ENCODE measurements around the gene TNFSF10.

The TNFSF10 gene

DNA sequence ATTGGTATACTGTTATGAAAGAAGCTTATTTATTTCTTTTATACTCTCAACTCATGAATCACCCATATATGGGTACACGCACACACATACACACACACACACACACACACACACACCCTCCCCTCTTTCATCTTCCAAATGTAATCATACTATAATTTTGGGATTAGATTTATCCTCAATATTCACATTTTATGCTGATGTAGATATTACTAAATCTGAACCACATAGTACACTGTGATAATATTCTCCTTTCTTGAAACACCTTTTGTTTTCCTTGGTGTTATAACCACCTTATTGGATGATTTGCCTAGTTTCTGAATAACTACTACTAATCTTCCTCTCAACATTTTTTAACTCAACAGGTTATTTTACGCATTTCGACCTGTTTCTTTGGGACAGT, 66.8 kb downstream of the TNFSF10 start:
- no peaks in the 10 kb centered on the region for H3K79me2 ChIP-seq (ENCODE audit: insufficient read depth, low read length)
- no peak overlapping the region for H3K9ac ChIP-seq (ENCODE audit: low read depth, low read length, poor library complexity, severe bottlenecking)
- no peaks in the 10 kb centered on the region for H3K27me3 ChIP-seq (ENCODE audit: insufficient read depth, low read length, poor library complexity, severe bottlenecking)
- no peaks in the 10 kb centered on the region for H3F3A ChIP-seq (ENCODE audit: low read depth)
- no peaks in the 10 kb centered on the region for H4K20me1 ChIP-seq (ENCODE audit: insufficient read depth, low read length, poor library complexity, severe bottlenecking)
- H3K4me2 ChIP-seq (ENCODE audit: low read depth, low read length, poor library complexity, severe bottlenecking): no peak overlapping the region
- H2AFZ ChIP-seq (ENCODE audit: low read length): no peak overlapping the region
- no peak overlapping the region for H3K4me3 ChIP-seq (ENCODE audit: low read length, poor library complexity, severe bottlenecking)
- no peaks in the 10 kb centered on the region for H3K9me2 ChIP-seq (replicated peaks; ENCODE audit: low read depth, low read length)
- no peaks in the 10 kb centered on the region for H3K9me3 ChIP-seq (ENCODE audit: insufficient read depth, low read depth, low read length)
- no peaks in the 10 kb centered on the region for H3K36me3 ChIP-seq (ENCODE audit: insufficient read depth, low read length)
- TF ChIP-seq, protein P1, sequence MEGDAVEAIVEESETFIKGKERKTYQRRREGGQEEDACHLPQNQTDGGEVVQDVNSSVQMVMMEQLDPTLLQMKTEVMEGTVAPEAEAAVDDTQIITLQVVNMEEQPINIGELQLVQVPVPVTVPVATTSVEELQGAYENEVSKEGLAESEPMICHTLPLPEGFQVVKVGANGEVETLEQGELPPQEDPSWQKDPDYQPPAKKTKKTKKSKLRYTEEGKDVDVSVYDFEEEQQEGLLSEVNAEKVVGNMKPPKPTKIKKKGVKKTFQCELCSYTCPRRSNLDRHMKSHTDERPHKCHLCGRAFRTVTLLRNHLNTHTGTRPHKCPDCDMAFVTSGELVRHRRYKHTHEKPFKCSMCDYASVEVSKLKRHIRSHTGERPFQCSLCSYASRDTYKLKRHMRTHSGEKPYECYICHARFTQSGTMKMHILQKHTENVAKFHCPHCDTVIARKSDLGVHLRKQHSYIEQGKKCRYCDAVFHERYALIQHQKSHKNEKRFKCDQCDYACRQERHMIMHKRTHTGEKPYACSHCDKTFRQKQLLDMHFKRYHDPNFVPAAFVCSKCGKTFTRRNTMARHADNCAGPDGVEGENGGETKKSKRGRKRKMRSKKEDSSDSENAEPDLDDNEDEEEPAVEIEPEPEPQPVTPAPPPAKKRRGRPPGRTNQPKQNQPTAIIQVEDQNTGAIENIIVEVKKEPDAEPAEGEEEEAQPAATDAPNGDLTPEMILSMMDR (conservative IDR thresholded peaks at IDR 0.05; ENCODE audit: low read length): no peak
- TF ChIP-seq EZH2phosphoT487 (IDR thresholded peaks at IDR 0.05; ENCODE audit: borderline replicate concordance): no peak
- H3K4me1 ChIP-seq (ENCODE audit: insufficient read depth, low read length, poor library complexity, severe bottlenecking): no peaks in the 10 kb centered on the region

Measured in Loucy (cell line).